IMR-90 (cell line): ENCODE measurements around the gene TNNI2. TPM values are rescaled to one million over a fixed set of nuclear protein-coding genes. Genes with fewer than 3 reads are reported as not detected.

ENCODE experiments used
- ATAC-seq: fragments of 200-7000 bp; cut with Tn5 transposase; 2 replicates; pipeline ENCODE4 v1.9.1; 2020; ENCODE audit warnings: low read depth, mild to moderate bottlenecking, moderate library complexity
- Bru-seq: library from RNA; stranded (reverse); fragments of 400-500 nt; gene quantifications from one replicate; lab custom pipeline; 2021; lab: Mats Ljungman, UMichigan
- BruChase-seq, 2 experiments: library from RNA; stranded (reverse); fragments of 400-500 nt; gene quantifications; one replicate each; lab custom pipeline; 2021; lab: Mats Ljungman, UMichigan
- BruUV-seq: library from RNA; stranded (reverse); fragments of 400-500 nt; replicated peaks from 2 replicates; lab custom pipeline; 2021; lab: Mats Ljungman, UMichigan
- CTCF ChIA-PET: fragments of 300-600 bp; formaldehyde crosslinking; extraction: SDS; loops from one replicate; lab custom pipeline; 2021; ENCODE audit warnings: antibody characterized with exemption; lab: Yijun Ruan, JAX
- POLR2A ChIA-PET: fragments of 300-600 bp; sonication (Branson Sonifier 250); formaldehyde crosslinking; loops from one replicate; lab custom pipeline; 2022; ENCODE audit warnings: antibody characterized with exemption; ENCODE audit not compliant: unreplicated experiment; lab: Charles Lee
- DNase-seq: peaks from one replicate; pipeline ENCODE4 v3.0.0; 2013
- H2AFZ ChIP-seq: replicated peaks from 2 replicates; pipeline ENCODE3; 2013; ENCODE audit warnings: low read length, mild to moderate bottlenecking; ENCODE audit not compliant: poor library complexity
- H2AK5ac ChIP-seq: 2 replicates; pipeline ENCODE4 v1.6.1; 2013; ENCODE audit warnings: low read depth, low read length, inconsistent platforms
- H2AK9ac ChIP-seq: replicated peaks from 2 replicates; pipeline ENCODE3; 2013; ENCODE audit warnings: mild to moderate bottlenecking, low read depth, low read length, moderate library complexity; ENCODE audit not compliant: poor library complexity
- H2BK120ac ChIP-seq: 2 replicates; pipeline ENCODE4 v1.6.1; 2013; ENCODE audit warnings: low read depth, low read length, inconsistent platforms
- H2BK15ac ChIP-seq: 3 replicates; pipeline ENCODE4 v1.6.1; 2013; ENCODE audit warnings: low read depth, low read length, inconsistent platforms
- H2BK20ac ChIP-seq: 2 replicates; pipeline ENCODE4 v1.6.1; 2013; ENCODE audit warnings: low read depth, mild to moderate bottlenecking, inconsistent platforms, low read length, moderate library complexity
- H2BK5ac ChIP-seq: 2 replicates; pipeline ENCODE4 v1.6.1; 2013; ENCODE audit warnings: mild to moderate bottlenecking, low read depth, low read length, inconsistent platforms; ENCODE audit not compliant: poor library complexity, severe bottlenecking
- H3K14ac ChIP-seq: replicated peaks from 2 replicates; pipeline ENCODE4 v1.6.1; 2013; ENCODE audit warnings: low read depth, low read length, inconsistent platforms
- H3K18ac ChIP-seq: 2 replicates; pipeline ENCODE4 v1.6.1; 2013; ENCODE audit warnings: low read depth, low read length, control low read depth
- H3K23ac ChIP-seq: 2 replicates; pipeline ENCODE4 v1.6.1; 2013; ENCODE audit warnings: low read depth, low read length, inconsistent platforms
- H3K27ac ChIP-seq: 2 replicates; pipeline ENCODE4 v1.5.1; 2013; ENCODE audit warnings: mild to moderate bottlenecking, control low read depth, low read length; ENCODE audit not compliant: insufficient read depth
- H3K27me3 ChIP-seq: 2 replicates; pipeline ENCODE4 v1.6.1; 2013; ENCODE audit warnings: low read length; ENCODE audit not compliant: control insufficient read depth, insufficient read depth
- H3K36me3 ChIP-seq: 2 replicates; pipeline ENCODE4 v1.6.1; 2013; ENCODE audit warnings: low read length, mixed read lengths; ENCODE audit not compliant: control insufficient read depth, insufficient read depth
- H3K4ac ChIP-seq: 2 replicates; pipeline ENCODE4 v1.6.1; 2013; ENCODE audit warnings: low read depth, low read length, inconsistent platforms
- H3K4me1 ChIP-seq: 2 replicates; pipeline ENCODE4 v1.6.1; 2013; ENCODE audit warnings: low read length, mixed read lengths; ENCODE audit not compliant: control insufficient read depth, insufficient read depth
- H3K4me2 ChIP-seq: 2 replicates; pipeline ENCODE4 v1.6.1; 2013; ENCODE audit warnings: low read depth, mild to moderate bottlenecking, control low read depth, low read length, moderate library complexity
- H3K4me3 ChIP-seq: 2 replicates; pipeline ENCODE4 v1.5.1; 2013; ENCODE audit warnings: low read depth, mild to moderate bottlenecking, control low read depth, low read length, moderate library complexity; ENCODE audit not compliant: insufficient read depth
- H3K56ac ChIP-seq: 2 replicates; pipeline ENCODE4 v1.6.1; 2013; ENCODE audit warnings: low read length, inconsistent platforms; ENCODE audit not compliant: insufficient read depth; ENCODE audit errors: extremely low read depth
- H3K79me1 ChIP-seq, 2 experiments: 2 replicates each; pipeline ENCODE4 v1.6.1; 2013; ENCODE audit warnings: low read length in 2 of 2, inconsistent platforms in 1 of 2, low read depth in 1 of 2
- H3K9ac ChIP-seq: 2 replicates; pipeline ENCODE4 v1.6.1; 2013; ENCODE audit warnings: low read depth, low read length, control low read depth
- H3K9me1 ChIP-seq: 2 replicates; pipeline ENCODE4 v1.6.1; 2013; ENCODE audit warnings: low read length, inconsistent platforms; ENCODE audit not compliant: insufficient read depth
- H3K9me3 ChIP-seq: 2 replicates; pipeline ENCODE4 v1.6.1; 2013; ENCODE audit warnings: low read length; ENCODE audit not compliant: control insufficient read depth, insufficient read depth
- H4K20me1 ChIP-seq: 2 replicates; pipeline ENCODE4 v1.6.1; 2013; ENCODE audit warnings: low read length, inconsistent platforms; ENCODE audit not compliant: insufficient read depth
- H4K5ac ChIP-seq: 2 replicates; pipeline ENCODE4 v1.6.1; 2013; ENCODE audit warnings: mild to moderate bottlenecking, low read depth, low read length, control low read depth
- H4K8ac ChIP-seq, 2 experiments: 2 replicates each; pipeline ENCODE4 v1.6.1; 2013; ENCODE audit warnings: low read depth in 2 of 2, low read length in 2 of 2, control low read depth in 1 of 2, inconsistent platforms in 1 of 2
- H4K91ac ChIP-seq: 2 replicates; pipeline ENCODE4 v1.6.1; 2013; ENCODE audit warnings: low read depth, low read length, inconsistent platforms; ENCODE audit not compliant: insufficient read depth
- BHLHE40 ChIP-seq: fragments of 150-350 bp; IDR thresholded peaks from 2 replicates; pipeline ENCODE4 v1.6.1; 2016; ENCODE audit warnings: mild to moderate bottlenecking, low read depth, low read length
- FOS ChIP-seq: fragments of 150-350 bp; IDR thresholded peaks from 2 replicates; pipeline ENCODE4 v1.6.1; 2016; ENCODE audit warnings: low read depth, low read length
- MAFK ChIP-seq: IDR thresholded peaks from 2 replicates; pipeline ENCODE4 v1.6.1; 2012; ENCODE audit warnings: low read depth, low read length, improper control_type of control experiment
- MXI1 ChIP-seq: IDR thresholded peaks from 2 replicates; pipeline ENCODE4 v1.6.1; 2012; ENCODE audit warnings: low read depth, mild to moderate bottlenecking, low read length, moderate library complexity, borderline replicate concordance
- NFE2L2 ChIP-seq: fragments of 150-350 bp; IDR thresholded peaks from 2 replicates; pipeline ENCODE4 v1.6.1; 2016; ENCODE audit warnings: low read depth, mild to moderate bottlenecking, low read length
- POLR2A ChIP-seq: IDR thresholded peaks from 2 replicates; pipeline ENCODE4 v1.6.1; 2012; ENCODE audit warnings: mild to moderate bottlenecking, low read depth, low read length
- RCOR1 ChIP-seq: IDR thresholded peaks from 2 replicates; pipeline ENCODE4 v1.6.1; 2012; ENCODE audit warnings: mild to moderate bottlenecking, low read length, improper control_type of control experiment; ENCODE audit not compliant: insufficient replicate concordance
- RFX5 ChIP-seq: IDR thresholded peaks from 2 replicates; pipeline ENCODE4 v1.8.0; 2012; ENCODE audit warnings: low read depth, mild to moderate bottlenecking, low read length, moderate library complexity
- SMC3 ChIP-seq: fragments of 150-350 bp; IDR thresholded peaks from 2 replicates; pipeline ENCODE4 v1.6.1; 2016; ENCODE audit warnings: low read depth, mild to moderate bottlenecking, antibody characterized with exemption, low read length, moderate library complexity
- WGBS, 2 experiments: methylation state at CpG; one replicate each; pipeline versions ENCODE4 v1.1.5 to v1.1.7; 2013; ENCODE audit warnings: missing lambda C conversion rate in 2 of 2; ENCODE audit not compliant: insufficient read length in 1 of 2; ENCODE audit errors: extremely low coverage in 2 of 2; 5-methylcytosine and 5-hydroxymethylcytosine counted together
- dilution Hi-C: fragments of 300-500 bp; cut with HindIII; formaldehyde crosslinking; loops from one replicate; pipeline ENCODE4 v1.14.3; 2018; ENCODE audit warnings: low sequenced_read_pairs; ENCODE audit not compliant: unreplicated experiment
- in situ Hi-C: fragments of 300-500 bp; cut with MboI; formaldehyde crosslinking; loops from 3 replicates; pipeline ENCODE4 v1.14.3; 2019; ENCODE audit warnings: low sequenced_read_pairs, inconsistent platforms, mixed read lengths
- intact Hi-C: fragments of 100-400 bp; cut with micrococcal nuclease; formaldehyde crosslinking; loops from 2 replicates; pipeline ENCODE4 v1.10.0; 2022
- long read RNA-seq: library from polyadenylated mRNA; unstranded; transcript quantifications from one replicate; pipeline ENCODE4 v2.0.0, GENCODE V29; 2021; ENCODE audit not compliant: unreplicated experiment
- polyA plus RNA-seq, 3 experiments: library from polyadenylated mRNA; depleted of rRNA; stranded (reverse); fragments of >200 nt; gene quantifications; 2 replicates each; pipeline ENCODE4 v1.2.3, GENCODE V29; 2012; ENCODE audit warnings: low replicate concordance in 1 of 3
- total RNA-seq: library from RNA; depleted of rRNA; stranded (reverse); fragments of >200 nt; gene quantifications from 2 replicates; pipeline ENCODE4 v1.2.3, GENCODE V29; 2012; rRNA removed
- TF ChIP-seq, protein P1 (sequence below): fragments of 150-350 bp; IDR thresholded peaks from 2 replicates; pipeline ENCODE4 v1.6.1; 2016; ENCODE audit warnings: low read depth, mild to moderate bottlenecking, low read length, moderate library complexity, borderline replicate concordance
- TF ChIP-seq, protein P2 (sequence below): fragments of 150-350 bp; IDR thresholded peaks from 2 replicates; pipeline ENCODE4 v1.6.1; 2017; ENCODE audit warnings: mild to moderate bottlenecking, antibody characterized with exemption, low read length, low read depth

The TNNI2 gene
- total RNA-seq: not detected in 2 replicates
- polyA plus RNA-seq (2012; rRNA removed): not detected in 2 replicates
- not detected in 2 replicates for polyA plus RNA-seq (2012; cell fraction: cytosol; rRNA removed)
- polyA plus RNA-seq (2012; cell fraction: nucleus; rRNA removed; ENCODE audit: low replicate concordance): 0.25 TPM in 1 of 2 replicates, not detected in the other
- Bru-seq, nascent RNA: not detected
- BruChase-seq, experiment 1, labeled RNA remaining after a 6-hour chase: not detected
- not detected for BruChase-seq, experiment 2, labeled RNA remaining after a 2-hour chase
- long read RNA-seq: 0 reads

DNA sequence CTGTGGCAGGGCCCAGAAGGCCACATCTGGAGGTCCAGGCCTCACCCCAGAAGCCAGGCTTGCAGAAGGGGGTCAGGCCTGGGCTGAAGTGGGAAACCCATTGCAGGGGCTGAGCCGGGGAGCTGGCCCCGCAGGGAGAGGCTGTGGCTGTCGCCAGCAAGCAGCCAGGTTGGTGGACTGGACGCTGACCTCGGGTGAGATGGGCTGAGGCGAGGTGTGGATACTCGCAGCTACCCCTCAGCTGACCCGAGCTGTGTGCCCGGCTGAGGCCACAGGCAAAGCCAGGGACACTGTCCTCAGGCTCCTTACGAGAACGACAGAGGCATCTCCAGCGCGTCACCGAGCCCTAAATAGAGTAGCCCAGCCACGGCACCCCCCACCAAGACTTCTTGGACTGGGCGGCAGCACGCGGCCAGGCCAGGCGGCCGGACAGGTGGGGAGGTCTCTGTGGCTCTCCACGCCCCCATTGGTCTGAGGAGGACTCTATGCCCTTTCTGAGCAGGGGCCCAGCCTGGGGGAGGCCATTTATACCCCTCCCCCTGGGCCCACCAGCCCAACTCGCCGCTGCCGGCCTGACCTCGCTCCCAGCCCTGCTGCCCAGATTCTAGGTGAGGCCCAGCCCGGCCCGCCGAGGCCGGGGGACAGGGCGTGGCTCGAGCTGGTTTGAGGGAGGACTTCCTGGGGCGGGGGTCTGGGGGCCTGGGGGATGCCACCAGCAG, at the start of gene TNNI2:
Gene TNNI2, plus strand, starts transcription at position 556 of the 719 bp plus-strand sequence. CDS start 716 bp downstream, outside the sequence.
- POLR2A ChIA-PET: no interaction called here
- no peak within 1 kb of the TSS for H3K23ac ChIP-seq
- 61% methylated on average over 13 of the region's 32 CpGs; no CpG with 5 or more reads in 1 of the 2 experiments for WGBS, 2 experiments
- H3K27ac ChIP-seq: no peak within 1 kb of the TSS
- H3K4me3 ChIP-seq: no peak within 1 kb of the TSS
- H4K8ac ChIP-seq: no peak within 1 kb of the TSS
- ATAC-seq (no peak), DNase-seq (no peak)
- H3K4me1 ChIP-seq: no peaks in the 10 kb centered on the region
- no peaks in the 10 kb centered on the region for H3K79me1 ChIP-seq
- H4K5ac ChIP-seq: no peak within 1 kb of the TSS
- dilution Hi-C loops (no loop called here), in situ Hi-C loops (no loop called here), intact Hi-C loops (no loop called here)
- peaks cover 11% of the 10 kb centered on the region; the same call in 1 of the 2 replicates for H3K27me3 ChIP-seq
- no peak within 1 kb of the TSS for H3K4ac ChIP-seq
- no TSS peak for BruUV-seq
- TF ChIP-seq POLR2A (no peak), RFX5 (no peak), SMC3 (no peak), FOS (no peak), RCOR1 (no peak), NFE2L2 (no peak), MXI1 (no peak), BHLHE40 (no peak), MAFK (no peak)
- TF ChIP-seq, protein P1, sequence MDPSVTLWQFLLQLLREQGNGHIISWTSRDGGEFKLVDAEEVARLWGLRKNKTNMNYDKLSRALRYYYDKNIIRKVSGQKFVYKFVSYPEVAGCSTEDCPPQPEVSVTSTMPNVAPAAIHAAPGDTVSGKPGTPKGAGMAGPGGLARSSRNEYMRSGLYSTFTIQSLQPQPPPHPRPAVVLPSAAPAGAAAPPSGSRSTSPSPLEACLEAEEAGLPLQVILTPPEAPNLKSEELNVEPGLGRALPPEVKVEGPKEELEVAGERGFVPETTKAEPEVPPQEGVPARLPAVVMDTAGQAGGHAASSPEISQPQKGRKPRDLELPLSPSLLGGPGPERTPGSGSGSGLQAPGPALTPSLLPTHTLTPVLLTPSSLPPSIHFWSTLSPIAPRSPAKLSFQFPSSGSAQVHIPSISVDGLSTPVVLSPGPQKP: no peak
- TF ChIP-seq, protein P2, sequence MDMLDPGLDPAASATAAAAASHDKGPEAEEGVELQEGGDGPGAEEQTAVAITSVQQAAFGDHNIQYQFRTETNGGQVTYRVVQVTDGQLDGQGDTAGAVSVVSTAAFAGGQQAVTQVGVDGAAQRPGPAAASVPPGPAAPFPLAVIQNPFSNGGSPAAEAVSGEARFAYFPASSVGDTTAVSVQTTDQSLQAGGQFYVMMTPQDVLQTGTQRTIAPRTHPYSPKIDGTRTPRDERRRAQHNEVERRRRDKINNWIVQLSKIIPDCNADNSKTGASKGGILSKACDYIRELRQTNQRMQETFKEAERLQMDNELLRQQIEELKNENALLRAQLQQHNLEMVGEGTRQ: no peak
- no peak within 1 kb of the TSS for H3K9ac ChIP-seq
- H4K91ac ChIP-seq: no peak within 1 kb of the TSS
- H3K4me2 ChIP-seq: no peak within 1 kb of the TSS
- no peaks in the 10 kb centered on the region for H3K36me3 ChIP-seq
- H2AK9ac ChIP-seq: peak within 1 kb of the TSS; percentile 50
- no peaks in the 10 kb centered on the region for H4K20me1 ChIP-seq
- peak within 1 kb of the TSS; percentile 81 for H2AFZ ChIP-seq
- H3K56ac ChIP-seq: no peak within 1 kb of the TSS
- H3K9me1 ChIP-seq: no peaks in the 10 kb centered on the region
- CTCF ChIA-PET: interaction anchor here (1.2 kb wide), 1 partner anchor 313 kb away, joined by 4 read pairs; no protein-coding TSS in a partner anchor
- H2BK120ac ChIP-seq: no peak within 1 kb of the TSS
- no peak within 1 kb of the TSS for H3K14ac ChIP-seq
- H3K18ac ChIP-seq: no peak within 1 kb of the TSS
- no peak within 1 kb of the TSS for H2BK5ac ChIP-seq
- H2BK15ac ChIP-seq: no peak within 1 kb of the TSS
- no peak within 1 kb of the TSS for H2AK5ac ChIP-seq
- H3K9me3 ChIP-seq: no peaks in the 10 kb centered on the region
- H2BK20ac ChIP-seq: no peak within 1 kb of the TSS
